HG02759 (cell line): Measurements from ENCODE around the gene ENTPD3.

ENCODE experiments used
- ATAC-seq: cut with Tn5 transposase; IDR thresholded peaks from one replicate; pipeline ENCODE4 v1.9.1; 2021; ENCODE audit warnings: mild to moderate bottlenecking, moderate library complexity; ENCODE audit not compliant: unreplicated experiment

The ENTPD3 gene, protein sequence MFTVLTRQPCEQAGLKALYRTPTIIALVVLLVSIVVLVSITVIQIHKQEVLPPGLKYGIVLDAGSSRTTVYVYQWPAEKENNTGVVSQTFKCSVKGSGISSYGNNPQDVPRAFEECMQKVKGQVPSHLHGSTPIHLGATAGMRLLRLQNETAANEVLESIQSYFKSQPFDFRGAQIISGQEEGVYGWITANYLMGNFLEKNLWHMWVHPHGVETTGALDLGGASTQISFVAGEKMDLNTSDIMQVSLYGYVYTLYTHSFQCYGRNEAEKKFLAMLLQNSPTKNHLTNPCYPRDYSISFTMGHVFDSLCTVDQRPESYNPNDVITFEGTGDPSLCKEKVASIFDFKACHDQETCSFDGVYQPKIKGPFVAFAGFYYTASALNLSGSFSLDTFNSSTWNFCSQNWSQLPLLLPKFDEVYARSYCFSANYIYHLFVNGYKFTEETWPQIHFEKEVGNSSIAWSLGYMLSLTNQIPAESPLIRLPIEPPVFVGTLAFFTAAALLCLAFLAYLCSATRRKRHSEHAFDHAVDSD

DNA sequence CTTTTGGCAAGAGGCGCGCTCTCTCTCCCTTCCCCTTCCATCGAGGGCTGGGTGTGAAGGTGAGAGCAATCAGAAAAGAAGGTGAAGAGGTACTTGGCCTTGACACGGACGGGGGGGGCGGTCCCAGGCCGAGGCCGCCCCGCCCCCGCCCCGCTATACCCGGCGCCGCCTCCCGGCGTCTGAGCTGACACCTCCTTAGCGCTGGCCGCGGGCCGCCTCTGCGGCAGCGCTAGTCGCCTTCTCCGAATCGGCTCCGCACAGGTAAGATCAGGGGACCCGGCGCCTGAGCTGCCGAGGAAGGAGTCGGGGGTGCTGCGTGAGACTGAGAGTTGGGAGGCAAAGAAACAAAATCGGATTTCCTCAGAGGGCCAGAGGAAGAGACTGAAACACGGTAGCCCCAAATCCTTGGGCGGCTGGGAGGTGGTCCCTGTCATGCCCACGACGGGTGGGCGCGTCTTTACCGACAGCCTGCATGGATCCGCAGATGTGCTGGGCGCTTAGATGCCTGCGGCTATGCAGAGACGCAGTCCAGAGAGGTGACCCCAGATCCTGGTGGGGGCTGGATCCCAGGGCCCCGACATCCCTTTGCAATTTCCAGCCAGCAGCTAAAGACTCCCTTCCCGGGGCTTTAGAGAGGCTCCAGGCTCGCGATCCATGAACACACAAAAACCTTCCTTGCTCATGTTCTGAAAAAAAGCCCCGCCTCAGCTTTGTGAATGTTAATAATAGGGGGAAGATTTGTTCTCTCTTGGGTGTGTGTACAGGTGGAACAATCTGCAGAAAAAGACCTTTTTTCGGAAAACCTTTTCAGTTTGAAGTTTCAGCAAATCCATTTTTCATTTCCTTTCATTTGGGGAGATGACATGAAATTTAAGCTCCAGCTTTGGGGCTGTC lies at the start of gene ENTPD3:
TSS of gene ENTPD3 (plus strand) at position 184 of the 894 bp plus-strand sequence. CDS start 874 bp downstream, outside the sequence.
- ATAC-seq: no peak

DNA sequence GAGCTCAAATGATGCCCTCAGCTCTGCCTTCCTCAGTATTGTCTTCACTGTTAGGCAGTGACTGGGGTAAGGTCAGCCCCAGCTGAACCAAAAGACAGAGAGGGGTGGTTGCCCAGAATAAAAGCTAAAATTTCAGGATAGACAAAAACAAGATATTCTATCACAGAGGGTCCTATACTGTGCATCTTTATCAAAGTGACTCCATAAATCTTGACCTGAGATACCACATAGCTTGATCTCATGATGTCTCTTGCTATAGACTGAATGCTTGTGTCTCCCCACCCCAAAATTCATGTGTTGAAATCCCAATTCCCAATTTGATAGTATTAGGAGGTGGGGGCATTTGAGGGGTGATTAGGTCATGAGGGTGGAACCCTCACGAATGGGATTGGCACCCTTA lies 47.1 kb upstream of the ENTPD3 start:
- ATAC-seq: no peak

DNA sequence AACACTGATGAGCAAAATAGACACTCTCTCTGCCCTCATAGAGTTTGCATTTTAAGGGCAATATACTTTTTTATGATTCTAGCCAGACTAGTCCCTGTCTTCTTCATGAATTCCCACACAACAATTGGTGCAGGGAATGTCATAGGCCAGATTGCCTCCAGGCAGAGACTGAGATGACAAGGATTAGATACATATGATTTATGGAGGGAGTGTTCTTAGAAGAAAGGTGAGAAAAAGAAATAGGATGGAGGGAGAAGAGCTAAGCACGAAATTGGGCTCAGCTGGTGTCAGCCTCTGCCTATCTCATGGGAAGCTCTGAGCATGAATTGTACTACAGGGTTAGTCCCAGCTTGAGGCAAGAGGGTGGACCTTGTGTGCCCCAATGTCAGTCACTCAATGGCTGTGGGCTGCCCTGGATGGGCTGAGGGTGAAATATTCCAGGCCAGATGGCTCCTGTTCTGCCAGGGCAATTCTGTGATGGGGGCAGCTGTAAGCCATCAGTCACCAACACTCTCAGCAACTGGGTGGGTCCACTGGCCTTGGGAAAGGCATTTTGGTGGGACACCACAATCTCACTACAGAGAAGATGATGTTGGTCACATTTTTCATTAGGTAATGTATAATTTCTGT lies 46.3 kb upstream of the ENTPD3 start:
- no peak for ATAC-seq

DNA sequence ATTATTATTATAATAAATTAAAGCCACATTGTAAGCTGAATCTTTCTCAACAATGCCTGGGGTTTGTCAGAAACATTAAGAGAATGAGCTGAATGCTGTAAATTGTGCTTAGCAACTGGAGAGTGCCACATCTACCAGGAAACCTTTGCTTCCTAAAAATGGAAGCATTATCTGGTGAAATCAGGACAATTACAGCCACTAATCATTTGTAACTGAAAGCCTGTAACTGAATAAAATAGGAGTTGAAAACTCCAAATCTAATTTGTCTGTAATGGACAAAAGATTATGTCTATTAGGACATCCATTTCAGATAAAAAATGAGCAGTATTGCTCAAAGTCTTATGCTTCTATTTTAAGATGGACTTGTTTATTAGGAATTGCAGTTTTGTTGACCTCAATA lies 45.3 kb upstream of the ENTPD3 start:
- ATAC-seq: no peak

DNA sequence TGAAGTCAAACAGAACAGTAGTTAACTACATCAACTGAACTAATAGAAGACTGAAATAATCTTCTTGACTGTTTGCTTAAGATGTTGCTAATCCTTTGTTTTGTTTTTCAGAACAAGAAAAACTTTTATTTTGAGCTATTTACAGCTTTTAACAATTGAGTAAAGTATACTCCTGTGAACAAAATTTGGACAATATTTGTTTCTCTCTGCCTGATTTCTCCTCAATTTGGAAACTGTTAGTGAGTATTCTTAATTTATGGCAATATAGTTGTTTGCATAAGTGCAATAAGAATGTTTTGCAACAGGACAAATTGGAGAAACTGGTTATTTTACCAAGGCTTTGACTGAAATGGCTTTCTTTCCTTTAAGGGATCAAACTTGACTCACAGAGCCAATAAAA lies 36.5 kb upstream of the ENTPD3 start:
- no peak for ATAC-seq

DNA sequence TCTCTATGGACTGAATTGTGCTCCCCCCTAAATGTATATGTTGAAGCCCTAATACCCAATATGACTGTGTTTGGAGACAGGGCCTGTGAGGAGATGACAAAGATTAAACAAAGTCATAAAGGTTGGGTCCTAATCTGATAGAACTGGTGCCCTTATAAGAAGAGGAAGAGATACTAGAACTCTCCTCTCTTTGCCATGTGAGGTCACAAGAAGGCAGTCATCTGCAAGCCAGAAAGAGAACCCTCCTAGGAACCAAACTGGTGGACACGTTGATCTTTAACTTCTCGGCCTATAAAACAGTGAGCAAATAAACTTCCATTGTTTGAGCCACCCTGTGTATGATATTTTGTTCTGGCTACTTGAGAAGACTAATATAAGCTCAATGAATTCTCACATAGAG lies 31.6 kb upstream of the ENTPD3 start:
- no peak for ATAC-seq

DNA sequence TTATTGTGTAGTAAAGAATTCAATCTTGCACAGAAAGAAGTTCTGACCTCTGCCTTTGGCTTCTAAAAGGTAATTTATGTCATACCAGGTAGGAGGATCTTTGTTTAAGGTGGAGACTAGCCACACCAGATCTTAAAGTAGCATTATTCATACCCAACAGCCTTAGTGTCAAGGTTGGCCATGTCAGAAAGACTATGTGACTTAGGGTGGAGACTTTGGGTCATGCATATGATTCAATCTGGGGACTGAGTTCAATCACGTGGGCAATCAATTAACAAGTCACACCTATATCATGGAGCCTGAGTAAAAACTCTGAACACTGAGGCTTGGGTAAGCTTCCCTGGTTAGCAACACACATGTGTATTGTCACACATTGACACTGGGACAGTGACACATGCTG lies 28.5 kb upstream of the ENTPD3 start:
- no peak for ATAC-seq

DNA sequence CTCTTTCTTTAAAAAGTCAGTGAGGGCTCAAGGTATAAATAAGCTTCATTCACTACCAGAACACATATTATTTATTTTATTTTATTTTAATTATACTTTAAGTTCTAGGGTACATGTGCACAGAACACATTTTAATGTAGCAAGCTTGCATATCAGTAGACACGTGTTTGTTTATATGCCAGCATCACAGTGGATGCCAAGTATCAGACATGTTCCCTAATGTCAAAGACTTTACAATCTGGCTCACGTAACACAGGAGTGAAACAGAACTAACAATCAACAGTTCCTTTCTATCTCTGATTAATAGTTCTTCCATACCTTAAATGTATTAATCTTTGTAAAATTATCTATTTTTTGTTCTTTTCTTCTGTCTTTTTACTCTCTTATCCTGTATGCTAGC lies 23.3 kb upstream of the ENTPD3 start:
- no peak for ATAC-seq

DNA sequence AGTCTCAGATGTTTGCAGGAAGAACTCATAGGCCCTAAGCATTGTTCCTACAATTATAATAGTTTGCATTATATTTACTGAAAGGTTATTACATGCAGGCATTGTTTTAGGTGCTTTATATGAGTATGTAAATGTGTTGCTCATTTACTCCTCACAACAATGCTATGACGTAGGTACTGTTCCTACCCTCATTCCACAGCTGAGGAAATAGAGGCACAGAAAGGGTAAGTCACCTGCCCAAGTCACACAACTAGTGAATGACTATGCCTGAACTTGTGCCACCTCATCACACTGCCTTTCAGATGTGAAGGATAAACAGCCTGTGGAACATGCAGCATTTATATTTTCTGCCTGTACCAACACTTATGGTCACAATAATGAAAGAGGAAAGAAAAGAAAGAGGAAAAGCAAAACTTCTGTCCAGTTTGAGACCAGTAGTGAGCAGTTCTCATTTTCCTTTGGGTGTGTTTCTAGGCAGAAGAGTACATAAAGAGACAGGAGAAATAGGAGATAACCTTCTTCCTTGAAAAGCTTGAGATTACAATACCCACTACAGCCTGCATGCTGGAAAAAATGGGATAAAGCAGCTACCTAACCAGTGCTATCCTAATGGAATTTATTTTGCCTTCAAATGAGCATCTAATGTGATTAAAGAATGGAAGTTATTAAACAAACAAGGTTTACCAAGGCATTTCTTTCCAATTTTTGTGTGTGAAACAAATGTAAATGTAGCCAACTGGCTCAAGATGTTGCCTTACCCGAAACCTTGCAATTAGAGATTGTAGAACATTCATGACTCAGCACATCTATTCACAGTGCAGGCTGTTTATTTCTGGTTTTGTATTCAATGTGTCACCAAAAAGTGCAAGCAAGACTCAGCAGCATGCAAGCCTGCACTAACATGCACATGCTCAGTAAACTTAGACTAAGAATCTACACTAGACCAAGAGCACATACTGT lies 20.5 kb upstream of the ENTPD3 start:
- ATAC-seq: no peak

DNA sequence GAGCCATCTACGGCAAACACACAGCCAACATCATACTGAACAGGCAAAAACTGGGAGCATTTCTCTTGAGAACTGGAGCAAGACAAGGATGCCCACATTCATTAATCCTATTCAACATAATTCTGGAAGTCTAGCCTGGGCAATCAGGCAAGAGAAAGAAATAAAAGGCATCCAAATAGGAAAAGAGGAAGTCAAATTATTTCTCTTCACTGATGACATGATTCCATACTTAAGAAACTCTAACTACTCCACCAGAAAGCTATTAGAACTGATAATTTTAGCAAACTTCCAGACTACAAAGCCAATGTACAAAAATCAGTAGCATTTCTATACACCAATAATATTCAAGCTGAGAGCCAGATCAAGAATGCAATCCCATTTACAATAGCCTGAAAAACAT lies 17.3 kb upstream of the ENTPD3 start:
- no peak for ATAC-seq

DNA sequence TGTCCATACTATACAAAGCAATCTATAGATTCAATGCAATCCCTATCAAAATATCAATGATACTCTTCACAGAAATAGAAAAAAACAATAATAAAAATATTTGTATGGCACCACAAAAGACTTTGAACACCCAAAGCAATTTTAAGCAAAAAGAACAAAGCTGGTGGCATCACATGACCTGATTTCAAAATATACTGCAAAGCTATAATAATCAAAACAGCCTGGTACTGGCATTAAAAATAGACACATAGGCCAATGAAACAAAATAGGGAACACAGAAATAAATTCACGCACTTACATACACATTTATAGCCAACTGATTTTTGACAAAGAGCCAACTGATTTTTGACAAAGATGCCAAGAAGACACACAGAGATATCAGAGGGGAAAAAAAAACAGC lies 9.2 kb upstream of the ENTPD3 start:
- ATAC-seq: no peak

DNA sequence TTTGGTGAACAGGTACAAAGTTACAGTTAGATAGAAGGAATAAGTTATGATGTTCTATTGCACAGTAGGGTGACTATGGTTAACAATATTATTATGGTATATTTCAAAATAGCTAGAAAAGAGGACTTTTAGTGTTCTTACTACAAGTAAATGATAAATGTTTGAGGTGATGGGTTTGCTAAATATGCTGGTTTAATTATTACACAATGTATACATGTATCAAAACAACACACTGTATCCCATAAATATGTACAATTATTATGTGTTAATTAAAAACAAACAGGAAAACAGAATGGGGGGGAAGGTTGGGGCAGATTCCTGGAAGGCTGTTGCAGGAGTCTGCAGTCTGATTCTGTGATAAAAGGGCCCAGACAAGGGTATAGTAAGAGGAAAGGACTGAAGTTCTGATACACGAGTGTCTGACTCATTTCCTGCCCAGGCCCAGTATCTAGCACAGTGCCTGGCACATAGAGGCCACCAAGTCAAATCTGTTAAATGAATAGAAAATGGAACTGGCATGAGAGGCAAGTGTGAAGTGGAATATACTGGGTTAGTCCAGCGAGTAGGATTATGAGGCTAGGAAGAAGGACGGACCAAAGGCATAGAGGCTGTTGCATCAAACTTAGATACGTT lies 7.2 kb upstream of the ENTPD3 start:
- no peak for ATAC-seq

DNA sequence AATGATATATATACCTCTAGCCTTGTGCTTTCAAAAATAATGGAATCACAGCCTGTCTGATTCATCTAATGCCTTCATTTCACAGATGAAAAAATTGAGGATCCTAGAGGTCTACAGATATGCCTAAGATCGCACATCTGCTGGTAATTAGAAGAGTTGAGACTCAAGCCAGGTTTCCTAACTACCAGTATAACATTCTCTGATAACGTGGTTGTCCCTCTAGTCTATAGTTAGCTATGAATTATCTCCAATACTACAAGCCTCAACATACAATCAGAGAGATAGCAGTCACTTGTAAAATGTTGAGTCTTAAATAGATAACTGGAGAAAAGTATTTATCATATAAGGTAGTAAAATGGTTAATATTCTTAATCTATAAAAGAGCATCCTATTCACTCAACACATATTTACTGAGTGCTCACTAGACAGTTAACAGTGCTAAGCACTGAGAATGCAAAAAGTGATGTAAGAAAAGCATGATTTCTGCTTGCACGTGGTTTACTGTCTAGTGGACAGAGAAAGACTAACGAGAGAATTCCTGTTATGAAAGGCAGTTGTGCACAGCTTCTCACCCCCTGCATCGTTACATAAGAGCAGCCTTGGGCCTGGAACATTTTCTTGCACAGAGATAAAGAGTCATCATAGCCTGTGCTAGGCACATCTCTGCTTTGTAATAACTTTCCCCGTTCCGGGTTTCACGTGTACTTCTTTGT lies 4.9 kb upstream of the ENTPD3 start:
- ATAC-seq: no peak

DNA sequence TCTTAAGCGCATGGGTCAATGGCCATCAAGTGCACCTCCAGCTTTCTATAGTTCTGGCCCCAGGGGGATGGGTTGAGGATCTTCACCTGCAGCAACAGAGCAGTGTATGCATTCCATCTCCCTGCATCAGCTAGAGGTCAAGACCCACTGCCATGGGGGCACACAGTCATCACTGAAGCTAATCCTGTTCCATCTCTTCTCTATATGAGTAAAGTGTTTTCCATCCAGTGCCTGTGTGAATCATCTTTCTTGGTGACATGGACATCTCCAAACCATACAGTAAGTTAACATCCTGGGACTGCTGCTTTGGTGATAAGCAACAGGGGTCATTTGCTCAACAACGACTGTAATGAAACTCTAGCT lies 4.4 kb upstream of the ENTPD3 start:
- no peak for ATAC-seq

DNA sequence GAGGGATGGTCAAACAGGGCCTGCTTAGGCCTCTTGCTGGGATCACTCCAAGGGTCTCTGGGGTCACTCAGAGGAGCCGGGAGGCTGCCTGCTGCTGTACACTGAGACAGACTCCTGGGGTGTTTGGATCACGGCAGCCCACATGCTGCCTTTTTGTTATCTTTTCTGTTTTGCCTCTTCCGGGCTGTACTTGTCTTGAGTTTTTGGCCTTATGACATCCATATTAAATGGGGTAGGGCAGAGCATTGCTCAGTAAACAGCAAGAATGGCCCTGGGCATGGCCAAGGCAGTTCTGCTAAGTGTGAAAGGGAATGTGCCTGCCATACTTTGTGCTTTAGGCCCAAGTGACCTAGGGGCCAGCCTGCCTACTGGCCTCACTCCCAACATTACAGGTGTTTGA lies 771 bp upstream of the ENTPD3 start:
- ATAC-seq: no peak

DNA sequence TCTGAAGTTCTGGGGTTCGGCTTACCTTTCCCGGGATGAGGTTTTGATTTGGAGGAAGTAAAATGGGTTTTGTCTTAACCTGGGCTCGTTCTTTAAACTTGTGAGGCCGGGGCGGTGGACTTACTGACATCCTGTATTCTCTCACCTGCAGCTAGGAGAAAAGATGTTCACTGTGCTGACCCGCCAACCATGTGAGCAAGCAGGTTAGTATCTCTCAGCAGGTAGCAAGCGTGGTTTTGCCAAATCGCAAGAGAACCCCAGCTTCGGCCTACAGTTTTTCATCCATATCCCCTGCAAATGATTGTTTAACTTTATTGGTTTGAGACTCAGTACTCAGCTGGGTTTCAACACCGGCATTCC lies 891 bp downstream of the ENTPD3 start:
- ATAC-seq: no peak

DNA sequence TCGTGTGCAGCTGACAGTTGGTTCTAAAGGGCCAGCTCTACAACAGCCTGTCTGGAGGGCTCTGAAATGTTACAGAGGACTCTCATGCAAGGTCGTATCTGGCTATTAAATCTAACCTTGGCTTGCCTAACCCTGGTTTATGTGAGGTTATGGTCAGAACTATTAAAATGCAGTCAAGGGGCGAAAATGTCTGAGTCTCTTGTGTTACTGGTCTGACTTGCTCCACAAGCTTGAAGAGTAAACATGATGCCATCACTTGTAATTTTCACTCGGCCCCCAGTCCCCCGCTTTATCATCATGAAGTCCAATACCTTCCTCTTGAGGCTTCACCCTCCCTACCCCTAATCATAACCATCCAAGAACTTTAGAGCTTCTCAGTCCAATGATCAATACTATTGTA lies 9.4 kb downstream of the ENTPD3 start:
- no peak for ATAC-seq

DNA sequence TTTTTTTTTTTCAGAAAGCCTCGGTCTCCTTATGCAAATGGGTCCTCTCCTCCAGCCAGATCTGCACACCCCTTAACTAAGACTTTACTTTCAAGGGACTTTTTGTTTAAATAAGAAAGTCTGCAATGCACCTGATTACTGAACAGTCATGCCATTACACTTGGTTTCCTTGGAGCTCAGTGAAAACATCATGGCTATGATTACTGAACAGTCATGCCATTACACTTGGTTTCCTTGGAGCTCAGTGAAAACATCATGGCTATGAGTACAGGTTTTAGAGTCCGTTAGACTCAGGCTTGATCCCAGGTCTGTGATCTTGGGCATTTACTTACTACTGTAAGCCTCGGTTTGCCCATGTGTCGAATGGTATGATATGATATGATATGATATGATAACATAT lies 10.1 kb downstream of the ENTPD3 start:
- ATAC-seq: no peak

DNA sequence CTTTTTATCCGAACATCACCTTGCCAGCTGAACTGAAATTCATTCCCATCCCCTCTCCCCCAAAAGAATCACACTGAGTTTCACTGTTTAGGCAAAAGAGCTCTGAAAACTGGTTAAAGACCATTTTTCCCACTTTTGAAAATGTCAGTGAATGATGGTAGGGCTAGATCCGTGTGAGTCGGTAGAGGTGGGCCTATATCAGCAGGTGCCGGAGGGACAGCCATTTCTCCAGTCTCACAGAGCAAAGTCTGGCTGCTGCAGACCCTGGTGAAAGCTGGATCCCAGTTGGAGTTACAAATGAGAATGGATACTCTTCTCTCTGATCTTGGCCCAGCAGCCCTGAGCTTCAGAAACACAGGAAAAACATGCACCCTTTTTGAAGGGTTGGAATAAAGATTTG lies 10.9 kb downstream of the ENTPD3 start:
- ATAC-seq: no peak
